ENCODE measurements around the gene POP5.

Gene POP5

GRCh38 chr12:120586860-120587259 lies 5.7 kb upstream of the POP5 start:
- TF ChIP-seq POLR2AphosphoS5 (IDR thresholded peaks at IDR 0.05; ENCODE audit: low read depth), result no peak
- no peak for TF ChIP-seq SPI1 (IDR thresholded peaks at IDR 0.05; ENCODE audit: borderline replicate concordance, low read depth)
- no peak for TF ChIP-seq GABPA (IDR thresholded peaks at IDR 0.05; ENCODE audit: low read depth)
- TF ChIP-seq, protein P1, sequence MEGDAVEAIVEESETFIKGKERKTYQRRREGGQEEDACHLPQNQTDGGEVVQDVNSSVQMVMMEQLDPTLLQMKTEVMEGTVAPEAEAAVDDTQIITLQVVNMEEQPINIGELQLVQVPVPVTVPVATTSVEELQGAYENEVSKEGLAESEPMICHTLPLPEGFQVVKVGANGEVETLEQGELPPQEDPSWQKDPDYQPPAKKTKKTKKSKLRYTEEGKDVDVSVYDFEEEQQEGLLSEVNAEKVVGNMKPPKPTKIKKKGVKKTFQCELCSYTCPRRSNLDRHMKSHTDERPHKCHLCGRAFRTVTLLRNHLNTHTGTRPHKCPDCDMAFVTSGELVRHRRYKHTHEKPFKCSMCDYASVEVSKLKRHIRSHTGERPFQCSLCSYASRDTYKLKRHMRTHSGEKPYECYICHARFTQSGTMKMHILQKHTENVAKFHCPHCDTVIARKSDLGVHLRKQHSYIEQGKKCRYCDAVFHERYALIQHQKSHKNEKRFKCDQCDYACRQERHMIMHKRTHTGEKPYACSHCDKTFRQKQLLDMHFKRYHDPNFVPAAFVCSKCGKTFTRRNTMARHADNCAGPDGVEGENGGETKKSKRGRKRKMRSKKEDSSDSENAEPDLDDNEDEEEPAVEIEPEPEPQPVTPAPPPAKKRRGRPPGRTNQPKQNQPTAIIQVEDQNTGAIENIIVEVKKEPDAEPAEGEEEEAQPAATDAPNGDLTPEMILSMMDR (IDR thresholded peaks at IDR 0.05; ENCODE audit: insufficient read depth, low read length), result no peak
- no peak for TF ChIP-seq REST (IDR thresholded peaks at IDR 0.05; ENCODE audit: insufficient replicate concordance, low read depth)

DNA sequence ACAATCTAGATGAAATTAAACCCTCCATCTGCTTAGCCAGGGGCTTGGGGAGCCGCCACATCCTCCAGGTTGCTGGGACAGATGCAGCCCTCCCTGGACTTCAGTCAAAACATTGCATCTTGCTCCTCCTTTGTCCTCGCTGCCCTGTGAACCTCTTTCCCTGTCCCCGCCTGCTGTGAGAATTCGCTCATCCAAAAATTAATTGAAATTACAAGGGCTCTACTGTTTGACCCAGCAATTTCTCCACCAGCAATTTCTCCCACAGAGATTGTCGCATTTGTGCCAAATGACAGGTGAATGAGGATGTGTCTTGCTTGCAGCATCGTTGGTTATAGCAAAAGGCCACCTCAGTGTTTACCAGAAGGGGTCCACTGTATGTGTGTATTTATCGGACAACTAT lies 5.0 kb upstream of the POP5 start:
- Histone ChIP-seq H3K4me3 (replicated peaks; ENCODE audit: insufficient read depth, low read length) (no peak overlapping the region), H3K27me3 (ENCODE audit: insufficient read depth, poor library complexity, severe bottlenecking) (peaks cover 2% of the 10 kb centered on the region), H3K27ac (replicated peaks) (no peak overlapping the region)
- DNase-seq (ENCODE audit: low read depth in 1 of 2, low spot score in 1 of 2), result no peak
- TF ChIP-seq REST (IDR thresholded peaks at IDR 0.05; ENCODE audit: insufficient replicate concordance, low read depth) (no peak), POLR2AphosphoS5 (IDR thresholded peaks at IDR 0.05; ENCODE audit: low read depth) (no peak), SPI1 (IDR thresholded peaks at IDR 0.05; ENCODE audit: borderline replicate concordance, low read depth) (no peak), GABPA (IDR thresholded peaks at IDR 0.05; ENCODE audit: low read depth) (no peak)
- TF ChIP-seq, protein P1 (IDR thresholded peaks at IDR 0.05; ENCODE audit: insufficient read depth, low read length), result no peak

More at GRCh38 chr12:120586860-120587259, 5.7 kb upstream of the POP5 start:
- no peak for DNase-seq (ENCODE audit: low read depth in 1 of 2, low spot score in 1 of 2)
- Histone ChIP-seq H3K27ac (replicated peaks) (no peak overlapping the region), H3K4me3 (replicated peaks; ENCODE audit: insufficient read depth, low read length) (no peak overlapping the region), H3K27me3 (ENCODE audit: insufficient read depth, poor library complexity, severe bottlenecking) (peaks cover 2% of the 10 kb centered on the region)

- H3K27me3 ChIP-seq (ENCODE audit: insufficient read depth, poor library complexity, severe bottlenecking), result peaks cover 2% of the 10 kb centered on the region
- H3K27ac ChIP-seq (replicated peaks), result no peak overlapping the region
- peak overlapping the region; percentile 26 for H3K4me3 ChIP-seq (replicated peaks; ENCODE audit: insufficient read depth, low read length)
- TF ChIP-seq GABPA (IDR thresholded peaks at IDR 0.05; ENCODE audit: low read depth) (no peak), REST (IDR thresholded peaks at IDR 0.05; ENCODE audit: insufficient replicate concordance, low read depth) (no peak), POLR2AphosphoS5 (IDR thresholded peaks at IDR 0.05; ENCODE audit: low read depth) (no peak), SPI1 (IDR thresholded peaks at IDR 0.05; ENCODE audit: borderline replicate concordance, low read depth) (no peak)
- TF ChIP-seq, protein P1 (IDR thresholded peaks at IDR 0.05; ENCODE audit: insufficient read depth, low read length), result peak; percentile 32
- DNase-seq (ENCODE audit: low read depth in 1 of 2, low spot score in 1 of 2), result peak in 1 of 2 experiments; percentile 66
These were observed 3.3 kb upstream of the POP5 start for GRCh38 chr12:120584343-120585149.

Data from HL-60 (cell line).